HEK293 (cell line): ENCODE results near the gene GALR2.

Source experiments
- CTCF ChIP-seq: fragments of 450-650 bp; formaldehyde crosslinking; IDR thresholded peaks from 2 replicates; pipeline ENCODE4 v1.5.1; 2016; ENCODE audit warnings: missing biosample characterization, missing genetic modification characterization
- TCF7L2 ChIP-seq: IDR thresholded peaks from 2 replicates; pipeline ENCODE4 v1.6.1; 2011; ENCODE audit warnings: low read depth, mild to moderate bottlenecking, inconsistent platforms, low read length, moderate library complexity, borderline replicate concordance
- ZNF155 ChIP-seq: fragments of 450-650 bp; formaldehyde crosslinking; IDR thresholded peaks from 2 replicates; pipeline ENCODE4 v1.5.1; 2016; ENCODE audit warnings: missing biosample characterization, missing genetic modification characterization

GRCh38 chr17:76120658-76121008, 46.1 kb downstream of the GALR2 start:
- TF ChIP-seq TCF7L2 (no peak), CTCF (no peak), ZNF155 (tag by site-specific recombination) (no peak)
